Activated CD8-positive, alpha-beta memory T cell treated with anti-CD3 and anti-CD28 coated beads for 1 hour (primary cell): ENCODE data around the gene SLAMF9.

Experiments
- DNase-seq, 2 donors: peaks; one replicate each; pipeline ENCODE4 v3.0.0-alpha.2; 2020; ENCODE audit warnings: low read depth in 1 of 2; ENCODE audit errors: extremely low read depth in 1 of 2

The SLAMF9 gene

GRCh38 chr1:159953536-159954515, at the start of gene SLAMF9:
Gene SLAMF9 (minus strand): TSS chr1:159954237. CDS start chr1:159954137, 100 bp downstream.
- DNase-seq = no peak

GRCh38 chr1:160001440-160001839, 47.4 kb upstream of the SLAMF9 start:
- DNase-seq = no peak

- no peak for DNase-seq
Measured at GRCh38 chr1:159999204-159999603, 45.2 kb upstream of the SLAMF9 start.

- no peak for DNase-seq
Measured at GRCh38 chr1:159996653-159997052, 42.6 kb upstream of the SLAMF9 start.

GRCh38 chr1:159994896-159995295, 40.9 kb upstream of the SLAMF9 start:
- no peak for DNase-seq

GRCh38 chr1:159993911-159994310, 39.9 kb upstream of the SLAMF9 start:
- DNase-seq = no peak

- DNase-seq = no peak
Measured at GRCh38 chr1:159992161-159992560, 38.1 kb upstream of the SLAMF9 start.

- DNase-seq = no peak
Measured at GRCh38 chr1:159991513-159991912, 37.5 kb upstream of the SLAMF9 start.

- no peak for DNase-seq
Measured at GRCh38 chr1:159990005-159990404, 36.0 kb upstream of the SLAMF9 start.

- no peak for DNase-seq
Measured at GRCh38 chr1:159989581-159989980, 35.5 kb upstream of the SLAMF9 start.

GRCh38 chr1:159988006-159988405, 34.0 kb upstream of the SLAMF9 start:
- DNase-seq = no peak

GRCh38 chr1:159987186-159987585, 33.1 kb upstream of the SLAMF9 start:
- no peak for DNase-seq

GRCh38 chr1:159986531-159986930, 32.5 kb upstream of the SLAMF9 start:
- DNase-seq = no peak

GRCh38 chr1:159986093-159986492, 32.1 kb upstream of the SLAMF9 start:
- DNase-seq = no peak

GRCh38 chr1:159985473-159985872, 31.4 kb upstream of the SLAMF9 start:
- no peak for DNase-seq

GRCh38 chr1:159983681-159984080, 29.6 kb upstream of the SLAMF9 start:
- DNase-seq = no peak

GRCh38 chr1:159982280-159982679, 28.2 kb upstream of the SLAMF9 start:
- DNase-seq = no peak

- no peak for DNase-seq
Measured at GRCh38 chr1:159981351-159982055, 27.5 kb upstream of the SLAMF9 start.

GRCh38 chr1:159980786-159981185, 26.7 kb upstream of the SLAMF9 start:
- no peak for DNase-seq

GRCh38 chr1:159980076-159980475, 26.0 kb upstream of the SLAMF9 start:
- no peak for DNase-seq

GRCh38 chr1:159979257-159979656, 25.2 kb upstream of the SLAMF9 start:
- DNase-seq = no peak

- DNase-seq = no peak
Measured at GRCh38 chr1:159978107-159978398, 24.0 kb upstream of the SLAMF9 start.
